IMR-90 (cell line): ENCODE measurements around the gene BATF. TPM values are rescaled to one million over a fixed set of nuclear protein-coding genes. Genes with fewer than 3 reads are reported as not detected.

ENCODE experiments used
- ATAC-seq: fragments of 200-7000 bp; cut with Tn5 transposase; 2 replicates; pipeline ENCODE4 v1.9.1; 2020; ENCODE audit warnings: low read depth, mild to moderate bottlenecking, moderate library complexity
- BruUV-seq: library from RNA; stranded (reverse); fragments of 400-500 nt; replicated peaks from 2 replicates; lab custom pipeline; 2021; lab: Mats Ljungman, UMichigan
- CTCF ChIA-PET: fragments of 300-600 bp; formaldehyde crosslinking; extraction: SDS; loops from one replicate; lab custom pipeline; 2021; ENCODE audit warnings: antibody characterized with exemption; lab: Yijun Ruan, JAX
- POLR2A ChIA-PET: fragments of 300-600 bp; sonication (Branson Sonifier 250); formaldehyde crosslinking; loops from one replicate; lab custom pipeline; 2022; ENCODE audit warnings: antibody characterized with exemption; ENCODE audit not compliant: unreplicated experiment; lab: Charles Lee
- DNase-seq: peaks from one replicate; pipeline ENCODE4 v3.0.0; 2013
- H2AFZ ChIP-seq: replicated peaks from 2 replicates; pipeline ENCODE3; 2013; ENCODE audit warnings: low read length, mild to moderate bottlenecking; ENCODE audit not compliant: poor library complexity
- H2AK5ac ChIP-seq: 2 replicates; pipeline ENCODE4 v1.6.1; 2013; ENCODE audit warnings: low read depth, low read length, inconsistent platforms
- H2AK9ac ChIP-seq: replicated peaks from 2 replicates; pipeline ENCODE3; 2013; ENCODE audit warnings: mild to moderate bottlenecking, low read depth, low read length, moderate library complexity; ENCODE audit not compliant: poor library complexity
- H2BK120ac ChIP-seq: 2 replicates; pipeline ENCODE4 v1.6.1; 2013; ENCODE audit warnings: low read depth, low read length, inconsistent platforms
- H2BK15ac ChIP-seq: 3 replicates; pipeline ENCODE4 v1.6.1; 2013; ENCODE audit warnings: low read depth, low read length, inconsistent platforms
- H2BK20ac ChIP-seq: 2 replicates; pipeline ENCODE4 v1.6.1; 2013; ENCODE audit warnings: low read depth, mild to moderate bottlenecking, inconsistent platforms, low read length, moderate library complexity
- H2BK5ac ChIP-seq: 2 replicates; pipeline ENCODE4 v1.6.1; 2013; ENCODE audit warnings: mild to moderate bottlenecking, low read depth, low read length, inconsistent platforms; ENCODE audit not compliant: poor library complexity, severe bottlenecking
- H3K14ac ChIP-seq: replicated peaks from 2 replicates; pipeline ENCODE4 v1.6.1; 2013; ENCODE audit warnings: low read depth, low read length, inconsistent platforms
- H3K18ac ChIP-seq: 2 replicates; pipeline ENCODE4 v1.6.1; 2013; ENCODE audit warnings: low read depth, low read length, control low read depth
- H3K23ac ChIP-seq: 2 replicates; pipeline ENCODE4 v1.6.1; 2013; ENCODE audit warnings: low read depth, low read length, inconsistent platforms
- H3K27ac ChIP-seq: 2 replicates; pipeline ENCODE4 v1.5.1; 2013; ENCODE audit warnings: mild to moderate bottlenecking, control low read depth, low read length; ENCODE audit not compliant: insufficient read depth
- H3K27me3 ChIP-seq: 2 replicates; pipeline ENCODE4 v1.6.1; 2013; ENCODE audit warnings: low read length; ENCODE audit not compliant: control insufficient read depth, insufficient read depth
- H3K36me3 ChIP-seq: 2 replicates; pipeline ENCODE4 v1.6.1; 2013; ENCODE audit warnings: low read length, mixed read lengths; ENCODE audit not compliant: control insufficient read depth, insufficient read depth
- H3K4ac ChIP-seq: 2 replicates; pipeline ENCODE4 v1.6.1; 2013; ENCODE audit warnings: low read depth, low read length, inconsistent platforms
- H3K4me1 ChIP-seq: 2 replicates; pipeline ENCODE4 v1.6.1; 2013; ENCODE audit warnings: low read length, mixed read lengths; ENCODE audit not compliant: control insufficient read depth, insufficient read depth
- H3K4me2 ChIP-seq: 2 replicates; pipeline ENCODE4 v1.6.1; 2013; ENCODE audit warnings: low read depth, mild to moderate bottlenecking, control low read depth, low read length, moderate library complexity
- H3K4me3 ChIP-seq: 2 replicates; pipeline ENCODE4 v1.5.1; 2013; ENCODE audit warnings: low read depth, mild to moderate bottlenecking, control low read depth, low read length, moderate library complexity; ENCODE audit not compliant: insufficient read depth
- H3K56ac ChIP-seq: 2 replicates; pipeline ENCODE4 v1.6.1; 2013; ENCODE audit warnings: low read length, inconsistent platforms; ENCODE audit not compliant: insufficient read depth; ENCODE audit errors: extremely low read depth
- H3K79me1 ChIP-seq, 2 experiments: 2 replicates each; pipeline ENCODE4 v1.6.1; 2013; ENCODE audit warnings: low read length in 2 of 2, inconsistent platforms in 1 of 2, low read depth in 1 of 2
- H3K9ac ChIP-seq: 2 replicates; pipeline ENCODE4 v1.6.1; 2013; ENCODE audit warnings: low read depth, low read length, control low read depth
- H3K9me1 ChIP-seq: 2 replicates; pipeline ENCODE4 v1.6.1; 2013; ENCODE audit warnings: low read length, inconsistent platforms; ENCODE audit not compliant: insufficient read depth
- H3K9me3 ChIP-seq: 2 replicates; pipeline ENCODE4 v1.6.1; 2013; ENCODE audit warnings: low read length; ENCODE audit not compliant: control insufficient read depth, insufficient read depth
- H4K20me1 ChIP-seq: 2 replicates; pipeline ENCODE4 v1.6.1; 2013; ENCODE audit warnings: low read length, inconsistent platforms; ENCODE audit not compliant: insufficient read depth
- H4K5ac ChIP-seq: 2 replicates; pipeline ENCODE4 v1.6.1; 2013; ENCODE audit warnings: mild to moderate bottlenecking, low read depth, low read length, control low read depth
- H4K8ac ChIP-seq, 2 experiments: 2 replicates each; pipeline ENCODE4 v1.6.1; 2013; ENCODE audit warnings: low read depth in 2 of 2, low read length in 2 of 2, control low read depth in 1 of 2, inconsistent platforms in 1 of 2
- H4K91ac ChIP-seq: 2 replicates; pipeline ENCODE4 v1.6.1; 2013; ENCODE audit warnings: low read depth, low read length, inconsistent platforms; ENCODE audit not compliant: insufficient read depth
- BHLHE40 ChIP-seq: fragments of 150-350 bp; IDR thresholded peaks from 2 replicates; pipeline ENCODE4 v1.6.1; 2016; ENCODE audit warnings: mild to moderate bottlenecking, low read depth, low read length
- CEBPB ChIP-seq: IDR thresholded peaks from 2 replicates; pipeline ENCODE4 v1.6.1; 2012; ENCODE audit warnings: low read depth, low read length, improper control_type of control experiment
- CTCF ChIP-seq: conservative IDR thresholded peaks from 2 replicates; pipeline ENCODE4 v1.5.1; 2012; ENCODE audit warnings: mild to moderate bottlenecking, low read depth, low read length, improper control_type of control experiment
- ELK1 ChIP-seq: fragments of 150-350 bp; IDR thresholded peaks from 2 replicates; pipeline ENCODE4 v1.6.1; 2016; ENCODE audit warnings: low read depth, mild to moderate bottlenecking, low read length, moderate library complexity, borderline replicate concordance
- FOS ChIP-seq: fragments of 150-350 bp; IDR thresholded peaks from 2 replicates; pipeline ENCODE4 v1.6.1; 2016; ENCODE audit warnings: low read depth, low read length
- MAFK ChIP-seq: IDR thresholded peaks from 2 replicates; pipeline ENCODE4 v1.6.1; 2012; ENCODE audit warnings: low read depth, low read length, improper control_type of control experiment
- MAZ ChIP-seq: IDR thresholded peaks from 2 replicates; pipeline ENCODE4 v1.6.1; 2012; ENCODE audit warnings: low read depth, mild to moderate bottlenecking, low read length, improper control_type of control experiment, moderate library complexity, borderline replicate concordance
- MXI1 ChIP-seq: IDR thresholded peaks from 2 replicates; pipeline ENCODE4 v1.6.1; 2012; ENCODE audit warnings: low read depth, mild to moderate bottlenecking, low read length, moderate library complexity, borderline replicate concordance
- NFE2L2 ChIP-seq: fragments of 150-350 bp; IDR thresholded peaks from 2 replicates; pipeline ENCODE4 v1.6.1; 2016; ENCODE audit warnings: low read depth, mild to moderate bottlenecking, low read length
- POLR2A ChIP-seq: IDR thresholded peaks from 2 replicates; pipeline ENCODE4 v1.6.1; 2012; ENCODE audit warnings: mild to moderate bottlenecking, low read depth, low read length
- RAD21 ChIP-seq: IDR thresholded peaks from 2 replicates; pipeline ENCODE4 v1.6.1; 2012; ENCODE audit warnings: low read length, improper control_type of control experiment
- WGBS, 2 experiments: methylation state at CpG; one replicate each; pipeline versions ENCODE4 v1.1.5 to v1.1.7; 2013; ENCODE audit warnings: missing lambda C conversion rate in 2 of 2; ENCODE audit not compliant: insufficient read length in 1 of 2; ENCODE audit errors: extremely low coverage in 2 of 2; 5-methylcytosine and 5-hydroxymethylcytosine counted together
- dilution Hi-C: fragments of 300-500 bp; cut with HindIII; formaldehyde crosslinking; loops from one replicate; pipeline ENCODE4 v1.14.3; 2018; ENCODE audit warnings: low sequenced_read_pairs; ENCODE audit not compliant: unreplicated experiment
- in situ Hi-C: fragments of 300-500 bp; cut with MboI; formaldehyde crosslinking; loops from 3 replicates; pipeline ENCODE4 v1.14.3; 2019; ENCODE audit warnings: low sequenced_read_pairs, inconsistent platforms, mixed read lengths
- intact Hi-C: fragments of 100-400 bp; cut with micrococcal nuclease; formaldehyde crosslinking; loops from 2 replicates; pipeline ENCODE4 v1.10.0; 2022
- polyA plus RNA-seq, 3 experiments: library from polyadenylated mRNA; depleted of rRNA; stranded (reverse); fragments of >200 nt; gene quantifications; 2 replicates each; pipeline ENCODE4 v1.2.3, GENCODE V29; 2012; ENCODE audit warnings: low replicate concordance in 1 of 3
- total RNA-seq: library from RNA; depleted of rRNA; stranded (reverse); fragments of >200 nt; gene quantifications from 2 replicates; pipeline ENCODE4 v1.2.3, GENCODE V29; 2012

BATF gene
- total and polyA plus RNA-seq, 2 of the 4 experiments (the other 2 are of a cell fraction) = not detected

- Histone ChIP-seq H3K27me3 (peaks cover 40% of the 10 kb centered on the region), H4K5ac (no peak overlapping the region), H2BK20ac (no peak overlapping the region), H2BK120ac (no peak overlapping the region), H2BK15ac (no peak overlapping the region), H3K14ac (no peak overlapping the region), H2AK9ac (no peak overlapping the region), H2BK5ac (no peak overlapping the region), H3K27ac (no peak overlapping the region), H3K23ac (no peak overlapping the region), H4K91ac (no peak overlapping the region), H3K36me3 (no peaks in the 10 kb centered on the region), H4K8ac (no peak overlapping the region), H3K18ac (no peak overlapping the region), H3K56ac (no peak overlapping the region), H2AK5ac (no peak overlapping the region), H3K4me3 (no peak overlapping the region), H3K9ac (no peak overlapping the region), H3K4me1 (no peaks in the 10 kb centered on the region; the same call in 1 of the 2 replicates), H3K4ac (no peak overlapping the region), H3K79me1 (no peaks in the 10 kb centered on the region), H3K9me3 (no peaks in the 10 kb centered on the region), H2AFZ (no peak overlapping the region), H4K20me1 (no peaks in the 10 kb centered on the region), H3K4me2 (no peak overlapping the region), H3K9me1 (no peaks in the 10 kb centered on the region)
- WGBS, 2 experiments = no CpG with 5 or more reads among the region's 4 CpGs
- ATAC-seq = no peak
- CTCF ChIA-PET = interaction anchor here (1.9 kb wide), 1 partner anchor 14 kb away, joined by 5 read pairs; no protein-coding TSS in a partner anchor
- intact Hi-C loops (loop anchor here (5.0 kb wide), 1 partner anchor 422 kb away; no protein-coding TSS in a partner anchor), dilution Hi-C loops (no loop called here), in situ Hi-C loops (no loop called here)
- DNase-seq = no peak
- TF ChIP-seq ELK1 = no peak
- no peak for TF ChIP-seq BHLHE40
- TF ChIP-seq POLR2A = no peak
- no peak for TF ChIP-seq CTCF
- no peak for TF ChIP-seq FOS
- no peak for TF ChIP-seq MAZ
- TF ChIP-seq MAFK = no peak
- no peak for TF ChIP-seq MXI1
- no peak for TF ChIP-seq NFE2L2
- TF ChIP-seq RAD21 = no peak
- TF ChIP-seq CEBPB = no peak
- POLR2A ChIA-PET = no interaction called here
- no TSS peak for BruUV-seq
These were observed 41.7 kb downstream of the BATF start for GRCh38 chr14:75563931-75564330.
